ENCODE data around the gene LCLAT1. TPM values are rescaled to one million over a fixed set of nuclear protein-coding genes. Genes with fewer than 3 reads are reported as not detected.

Gene LCLAT1
- total and polyA plus RNA-seq, 2 of the 4 experiments (the other 2 are of a cell fraction) = 7.5 to 11.5 TPM

DNA sequence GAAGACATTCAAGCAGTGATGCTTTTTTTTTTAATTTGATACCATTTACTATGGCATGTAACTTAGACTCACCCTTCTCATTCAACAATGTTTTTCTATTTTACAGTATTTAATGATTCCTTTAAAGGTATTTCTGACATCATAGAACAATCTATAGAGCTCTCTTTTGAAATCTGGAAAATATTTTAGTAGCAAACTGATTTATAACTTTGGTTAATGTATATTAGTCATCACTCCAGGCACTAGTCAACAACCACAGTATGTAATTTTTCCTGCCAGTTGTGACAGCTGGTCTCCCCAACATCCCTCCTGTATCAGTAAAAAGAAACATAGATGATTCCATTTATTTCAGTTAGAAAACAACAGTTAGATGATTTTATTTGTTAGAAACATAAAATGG is 122.9 kb downstream of the LCLAT1 start:
- Histone ChIP-seq H3K14ac (replicated peaks; ENCODE audit: low read depth, low read length) (no peak overlapping the region), H3K27ac (ENCODE audit: insufficient read depth, low read length) (no peak overlapping the region), H3K4me2 (ENCODE audit: low read depth, low read length) (no peak overlapping the region), H4K20me1 (ENCODE audit: insufficient read depth, low read length) (no peaks in the 10 kb centered on the region), H2BK15ac (ENCODE audit: low read depth, low read length) (no peak overlapping the region), H3K4me1 (ENCODE audit: control insufficient read depth, insufficient read depth, low read length) (peaks cover 2% of the 10 kb centered on the region), H3K9ac (ENCODE audit: low read depth, low read length) (no peak overlapping the region), H3K9me3 (ENCODE audit: control insufficient read depth, insufficient read depth, low read length) (no peaks in the 10 kb centered on the region), H3K4me3 (ENCODE audit: insufficient read depth, low read depth, low read length) (no peak overlapping the region), H4K8ac (ENCODE audit: low read depth in 2 of 2, low read length in 2 of 2) (no peak overlapping the region), H2AK5ac (ENCODE audit: low read depth, low read length) (no peak overlapping the region), H3K4ac (ENCODE audit: low read depth, low read length) (no peak overlapping the region), H3K9me1 (ENCODE audit: insufficient read depth, low read length) (peaks cover 3% of the 10 kb centered on the region; the same call in 1 of the 2 replicates), H3K18ac (ENCODE audit: low read depth, low read length) (no peak overlapping the region; the same call in 1 of the 2 replicates), H2AFZ (replicated peaks; ENCODE audit: low read length, poor library complexity) (no peak overlapping the region), H3K56ac (ENCODE audit: extremely low read depth, insufficient read depth, low read length) (no peak overlapping the region), H3K27me3 (ENCODE audit: control insufficient read depth, insufficient read depth, low read length) (no peaks in the 10 kb centered on the region), H3K36me3 (ENCODE audit: control insufficient read depth, insufficient read depth, low read length) (peaks cover 2% of the 10 kb centered on the region; the same call in 1 of the 2 replicates), H3K79me1 (ENCODE audit: low read depth in 1 of 2, low read length in 2 of 2) (peaks cover 5 to 10% of the 10 kb centered on the region in 2 experiments; a peak in 2 of 4 replicates), H4K5ac (ENCODE audit: low read depth, low read length) (no peak overlapping the region), H4K91ac (ENCODE audit: insufficient read depth, low read depth, low read length) (no peak overlapping the region), H2AK9ac (replicated peaks; ENCODE audit: low read depth, low read length, poor library complexity) (no peak overlapping the region), H2BK20ac (ENCODE audit: low read depth, low read length) (no peak overlapping the region), H3K23ac (ENCODE audit: low read depth, low read length) (no peak overlapping the region), H2BK120ac (ENCODE audit: low read depth, low read length) (no peak overlapping the region), H2BK5ac (ENCODE audit: low read depth, low read length, poor library complexity, severe bottlenecking) (no peak overlapping the region)
- intact Hi-C loops (cut with micrococcal nuclease) (no loop called here), dilution Hi-C loops (cut with HindIII; ENCODE audit: low sequenced_read_pairs, unreplicated experiment) (no loop called here), in situ Hi-C loops (cut with MboI; ENCODE audit: low sequenced_read_pairs) (no loop called here)
- TF ChIP-seq SMC3 (IDR thresholded peaks at IDR 0.05; ENCODE audit: low read depth, low read length) (no peak), RFX5 (IDR thresholded peaks at IDR 0.05; ENCODE audit: low read depth, low read length) (no peak), CHD1 (IDR thresholded peaks at IDR 0.05; ENCODE audit: low read depth, low read length) (no peak), MAZ (IDR thresholded peaks at IDR 0.05; ENCODE audit: borderline replicate concordance, low read depth, low read length) (no peak), RAD21 (IDR thresholded peaks at IDR 0.05; ENCODE audit: low read length) (no peak), NFE2L2 (IDR thresholded peaks at IDR 0.05; ENCODE audit: low read depth, low read length) (no peak), CEBPB (IDR thresholded peaks at IDR 0.05; ENCODE audit: low read depth, low read length) (no peak), MXI1 (IDR thresholded peaks at IDR 0.05; ENCODE audit: borderline replicate concordance, low read depth, low read length) (no peak), POLR2A (IDR thresholded peaks at IDR 0.05; ENCODE audit: low read depth, low read length) (no peak), MAFK (IDR thresholded peaks at IDR 0.05; ENCODE audit: low read depth, low read length) (no peak), RCOR1 (IDR thresholded peaks at IDR 0.05; ENCODE audit: insufficient replicate concordance, low read length) (no peak), BHLHE40 (IDR thresholded peaks at IDR 0.05; ENCODE audit: low read depth, low read length) (no peak)
- TF ChIP-seq, protein P1, sequence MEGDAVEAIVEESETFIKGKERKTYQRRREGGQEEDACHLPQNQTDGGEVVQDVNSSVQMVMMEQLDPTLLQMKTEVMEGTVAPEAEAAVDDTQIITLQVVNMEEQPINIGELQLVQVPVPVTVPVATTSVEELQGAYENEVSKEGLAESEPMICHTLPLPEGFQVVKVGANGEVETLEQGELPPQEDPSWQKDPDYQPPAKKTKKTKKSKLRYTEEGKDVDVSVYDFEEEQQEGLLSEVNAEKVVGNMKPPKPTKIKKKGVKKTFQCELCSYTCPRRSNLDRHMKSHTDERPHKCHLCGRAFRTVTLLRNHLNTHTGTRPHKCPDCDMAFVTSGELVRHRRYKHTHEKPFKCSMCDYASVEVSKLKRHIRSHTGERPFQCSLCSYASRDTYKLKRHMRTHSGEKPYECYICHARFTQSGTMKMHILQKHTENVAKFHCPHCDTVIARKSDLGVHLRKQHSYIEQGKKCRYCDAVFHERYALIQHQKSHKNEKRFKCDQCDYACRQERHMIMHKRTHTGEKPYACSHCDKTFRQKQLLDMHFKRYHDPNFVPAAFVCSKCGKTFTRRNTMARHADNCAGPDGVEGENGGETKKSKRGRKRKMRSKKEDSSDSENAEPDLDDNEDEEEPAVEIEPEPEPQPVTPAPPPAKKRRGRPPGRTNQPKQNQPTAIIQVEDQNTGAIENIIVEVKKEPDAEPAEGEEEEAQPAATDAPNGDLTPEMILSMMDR (conservative IDR thresholded peaks at IDR 0.05; ENCODE audit: low read depth, low read length) = no peak
- TF ChIP-seq, protein P2, sequence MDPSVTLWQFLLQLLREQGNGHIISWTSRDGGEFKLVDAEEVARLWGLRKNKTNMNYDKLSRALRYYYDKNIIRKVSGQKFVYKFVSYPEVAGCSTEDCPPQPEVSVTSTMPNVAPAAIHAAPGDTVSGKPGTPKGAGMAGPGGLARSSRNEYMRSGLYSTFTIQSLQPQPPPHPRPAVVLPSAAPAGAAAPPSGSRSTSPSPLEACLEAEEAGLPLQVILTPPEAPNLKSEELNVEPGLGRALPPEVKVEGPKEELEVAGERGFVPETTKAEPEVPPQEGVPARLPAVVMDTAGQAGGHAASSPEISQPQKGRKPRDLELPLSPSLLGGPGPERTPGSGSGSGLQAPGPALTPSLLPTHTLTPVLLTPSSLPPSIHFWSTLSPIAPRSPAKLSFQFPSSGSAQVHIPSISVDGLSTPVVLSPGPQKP (IDR thresholded peaks at IDR 0.05; ENCODE audit: borderline replicate concordance, low read depth, low read length) = no peak
- TF ChIP-seq, protein P3, sequence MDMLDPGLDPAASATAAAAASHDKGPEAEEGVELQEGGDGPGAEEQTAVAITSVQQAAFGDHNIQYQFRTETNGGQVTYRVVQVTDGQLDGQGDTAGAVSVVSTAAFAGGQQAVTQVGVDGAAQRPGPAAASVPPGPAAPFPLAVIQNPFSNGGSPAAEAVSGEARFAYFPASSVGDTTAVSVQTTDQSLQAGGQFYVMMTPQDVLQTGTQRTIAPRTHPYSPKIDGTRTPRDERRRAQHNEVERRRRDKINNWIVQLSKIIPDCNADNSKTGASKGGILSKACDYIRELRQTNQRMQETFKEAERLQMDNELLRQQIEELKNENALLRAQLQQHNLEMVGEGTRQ (IDR thresholded peaks at IDR 0.05; ENCODE audit: low read depth, low read length) = no peak
- DNase-seq (peak; percentile 34), ATAC-seq (ENCODE audit: low read depth) (no peak)
- ChIA-PET CTCF (no interaction called here), POLR2A (ENCODE audit: unreplicated experiment) (no interaction called here)
- BruUV-seq (replicated peaks) = no TSS peak
